ENCODE results near the gene PTX3.

Gene PTX3

GRCh38 chr3:157436583-157437291, at the start of gene PTX3:
Gene PTX3, plus strand, starts transcription at chr3:157436850. Its CDS starts 84 bp downstream, at chr3:157436934.
- peak; percentile 67 for DNase-seq (ENCODE audit: low spot score)

GRCh38 chr3:157387708-157388435, 48.8 kb upstream of the PTX3 start:
- no peak for DNase-seq (ENCODE audit: low spot score)

DNA sequence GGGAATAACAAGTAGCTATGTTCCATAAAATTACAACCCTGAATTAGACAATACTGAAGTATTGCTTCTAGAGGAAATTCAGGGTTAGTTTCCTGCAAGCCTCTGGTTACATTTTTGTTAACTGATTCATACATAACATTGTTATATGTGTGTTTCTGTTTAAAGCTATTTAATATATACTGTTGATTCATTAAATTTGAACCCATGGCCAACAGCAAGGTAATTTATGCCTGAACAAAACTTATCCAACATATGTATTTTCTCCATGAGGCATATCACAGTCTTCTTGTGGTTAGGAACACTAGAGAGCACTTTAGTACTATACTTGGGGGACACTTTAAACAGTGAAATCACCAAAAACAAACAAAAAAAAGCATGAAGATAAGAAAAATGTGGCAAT, 47.7 kb upstream of the PTX3 start:
- DNase-seq (ENCODE audit: low spot score): no peak

DNA sequence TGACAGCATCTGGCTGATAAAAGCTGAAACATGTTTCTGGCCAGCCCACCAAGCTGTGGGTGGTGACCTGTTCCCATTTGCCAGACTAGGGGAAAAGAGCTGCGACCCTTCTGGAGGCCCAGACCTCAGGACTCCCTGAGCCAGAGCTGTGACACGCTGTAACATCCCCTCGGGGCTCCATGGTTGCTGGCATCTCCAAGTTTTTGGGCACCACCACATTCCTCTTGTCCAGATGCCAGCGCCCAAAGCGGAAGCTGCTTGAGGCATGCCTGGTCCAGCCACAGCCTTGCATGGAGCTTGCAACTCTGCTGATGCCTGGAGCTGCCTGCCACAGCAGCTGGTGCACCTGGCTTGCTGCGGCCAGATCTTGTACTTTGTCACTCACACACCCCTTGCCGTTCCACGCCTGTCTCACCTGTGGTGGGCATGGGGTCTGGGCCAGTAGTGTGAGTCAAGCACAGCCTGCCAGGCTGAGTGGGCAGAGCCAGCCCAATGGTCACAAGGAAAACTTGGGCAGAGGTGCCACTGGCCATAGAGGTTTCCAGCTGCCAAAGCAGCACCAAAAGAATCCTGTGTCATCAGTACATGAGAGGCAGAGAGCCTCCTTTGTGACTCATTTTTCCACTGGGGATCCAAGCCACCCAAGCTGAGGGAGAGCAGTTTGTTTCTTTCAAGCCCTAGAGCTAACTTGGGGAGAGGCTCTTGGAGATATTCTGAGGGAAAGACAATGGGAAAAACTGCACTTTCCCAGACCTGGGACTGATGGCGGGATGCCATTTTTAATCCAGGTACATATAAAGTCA, 45.7 kb upstream of the PTX3 start:
- peak; percentile 21 for DNase-seq (ENCODE audit: low spot score)

GRCh38 chr3:157392104-157392503, 44.5 kb upstream of the PTX3 start:
- DNase-seq (ENCODE audit: low spot score): no peak

GRCh38 chr3:157393113-157393512, 43.5 kb upstream of the PTX3 start:
- DNase-seq (ENCODE audit: low spot score): no peak

DNA sequence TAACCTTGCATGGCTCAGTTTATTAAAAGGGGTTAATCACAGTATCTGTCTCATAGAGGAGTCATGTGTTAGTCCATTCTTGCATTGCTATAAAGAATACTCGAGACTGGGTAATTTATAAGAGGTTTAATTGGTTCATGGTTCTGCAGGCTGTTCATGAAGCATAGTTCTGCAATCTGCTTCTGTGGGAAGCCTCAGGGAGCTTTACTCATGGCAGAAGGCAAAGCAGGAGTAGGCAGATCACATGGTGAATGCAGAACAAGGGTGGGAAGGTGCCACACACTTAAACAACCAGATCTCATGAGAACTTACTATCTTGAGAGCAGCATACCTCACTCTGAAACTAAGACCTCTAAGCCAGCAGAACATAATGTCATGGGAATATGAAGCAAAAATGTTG, 42.2 kb upstream of the PTX3 start:
- DNase-seq (ENCODE audit: low spot score): no peak

DNA sequence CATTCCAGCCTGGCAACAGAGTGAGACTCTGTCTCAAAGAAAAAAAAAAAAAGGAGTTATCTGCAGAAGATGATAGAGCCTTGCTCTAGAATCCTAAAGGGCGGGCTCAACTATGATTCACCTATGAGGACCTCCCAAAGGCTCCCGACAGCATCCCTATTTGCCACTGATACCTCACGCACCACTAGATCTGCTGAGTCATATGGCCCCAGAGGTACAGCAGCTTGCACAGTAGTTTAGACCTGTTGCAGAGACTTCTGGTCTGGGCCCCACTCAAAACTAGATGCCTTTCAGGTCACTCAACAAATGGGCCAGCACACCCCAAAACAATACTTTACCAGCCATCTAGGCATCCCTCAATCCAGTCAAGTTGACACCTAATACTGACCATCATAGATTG, 38.1 kb upstream of the PTX3 start:
- DNase-seq (ENCODE audit: low spot score): no peak

DNA sequence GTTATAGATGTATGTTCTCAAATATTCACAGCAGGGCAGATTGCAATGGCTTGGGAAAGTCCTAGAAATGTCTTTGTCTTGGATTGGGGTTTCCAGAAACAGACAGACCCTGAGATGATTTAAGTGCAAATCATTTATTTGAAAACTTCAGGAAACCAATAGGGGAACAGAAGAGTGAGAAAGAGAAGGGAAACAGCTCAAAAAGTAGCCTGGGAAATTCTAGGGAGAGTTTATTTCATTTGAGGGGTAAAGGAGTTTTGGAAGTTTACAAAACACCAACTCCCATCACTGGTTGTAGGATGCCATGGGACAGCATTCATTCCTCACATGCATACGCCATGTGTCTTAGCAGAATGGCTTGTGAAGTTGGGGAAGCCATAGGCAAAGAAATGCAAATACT, 32.3 kb upstream of the PTX3 start:
- DNase-seq (ENCODE audit: low spot score): no peak

DNA sequence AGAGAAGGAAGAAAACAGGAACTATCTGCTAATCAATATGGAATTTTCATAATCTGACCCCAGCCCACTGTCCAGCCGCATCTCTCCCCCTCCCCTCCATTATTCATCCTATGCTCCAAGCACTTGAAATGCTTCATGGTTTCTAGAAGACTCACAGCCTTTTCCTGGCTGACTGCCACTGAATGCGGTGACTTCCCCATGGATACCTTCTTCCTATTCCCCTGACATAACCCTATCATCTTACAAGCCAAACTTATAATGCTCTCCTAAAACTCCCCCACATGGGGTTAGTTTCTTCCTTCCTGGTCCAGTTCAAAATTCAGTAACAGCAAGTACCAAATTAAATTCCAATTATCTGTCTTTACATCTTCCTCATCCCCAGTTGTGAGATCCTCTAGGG, 31.2 kb upstream of the PTX3 start:
- DNase-seq (ENCODE audit: low spot score): peak; percentile 23

DNA sequence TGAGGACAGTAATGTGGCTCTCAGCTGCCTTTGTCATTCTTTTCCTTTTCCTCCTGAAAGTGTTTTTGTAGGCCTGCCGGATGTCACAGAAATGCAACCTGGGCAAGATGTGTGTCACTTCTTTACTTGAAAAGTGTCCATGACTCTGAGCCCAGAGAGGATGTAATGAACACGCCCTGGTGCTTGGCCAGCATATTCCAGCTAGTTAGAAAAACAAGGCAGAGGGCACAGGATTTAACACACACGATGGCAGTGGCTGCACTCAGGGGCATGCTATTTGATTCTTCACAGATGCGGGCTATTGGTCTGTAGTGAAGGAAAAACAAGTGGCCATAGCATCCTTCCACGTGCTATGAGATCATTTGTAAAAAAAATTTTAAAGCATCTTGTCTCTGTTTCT, 30.3 kb upstream of the PTX3 start:
- no peak for DNase-seq (ENCODE audit: low spot score)

DNA sequence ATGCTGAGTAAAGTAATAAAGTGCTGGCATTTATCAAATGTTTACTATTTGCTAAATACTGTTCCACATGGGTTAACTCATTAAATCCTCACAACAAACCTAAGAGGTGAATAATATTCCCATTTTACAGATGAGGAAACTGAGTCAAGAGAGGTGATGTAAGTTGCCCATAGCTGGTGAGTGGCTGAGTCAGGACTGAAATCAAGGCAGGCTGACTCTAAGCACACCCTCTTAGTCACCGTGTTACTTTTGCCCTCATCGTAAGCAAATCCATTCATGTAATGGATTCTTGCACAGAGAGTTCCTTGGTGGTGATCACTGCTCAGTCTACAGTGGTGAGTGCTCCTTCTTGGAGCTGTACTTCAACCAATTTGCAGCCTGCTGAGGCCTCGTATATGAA, 28.9 kb upstream of the PTX3 start:
- no peak for DNase-seq (ENCODE audit: low spot score)

- DNase-seq (ENCODE audit: low spot score): no peak
These were observed 28.0 kb upstream of the PTX3 start for GRCh38 chr3:157408499-157409149.

- DNase-seq (ENCODE audit: low spot score): no peak
These were observed 27.1 kb upstream of the PTX3 start for GRCh38 chr3:157409516-157409915.

DNA sequence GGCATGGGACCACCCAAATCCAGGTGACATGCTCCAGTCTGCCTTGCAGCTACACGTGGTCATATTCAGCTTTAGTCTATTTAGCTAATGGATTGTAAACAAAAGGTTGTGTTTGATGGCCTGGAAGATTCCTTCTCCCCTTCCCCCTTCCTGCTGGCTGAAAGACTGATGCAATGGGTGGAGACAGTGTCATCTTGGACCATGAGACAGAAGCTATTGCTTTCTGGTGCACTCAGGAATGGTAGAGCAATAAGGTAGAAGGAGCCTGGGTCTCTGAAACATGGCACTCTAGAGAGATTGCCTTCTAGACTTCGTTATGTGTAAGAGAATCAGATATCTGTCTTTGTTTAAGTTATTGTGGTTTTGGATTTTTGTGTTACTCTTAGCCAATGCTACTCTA, 25.7 kb upstream of the PTX3 start:
- DNase-seq (ENCODE audit: low spot score): no peak

DNA sequence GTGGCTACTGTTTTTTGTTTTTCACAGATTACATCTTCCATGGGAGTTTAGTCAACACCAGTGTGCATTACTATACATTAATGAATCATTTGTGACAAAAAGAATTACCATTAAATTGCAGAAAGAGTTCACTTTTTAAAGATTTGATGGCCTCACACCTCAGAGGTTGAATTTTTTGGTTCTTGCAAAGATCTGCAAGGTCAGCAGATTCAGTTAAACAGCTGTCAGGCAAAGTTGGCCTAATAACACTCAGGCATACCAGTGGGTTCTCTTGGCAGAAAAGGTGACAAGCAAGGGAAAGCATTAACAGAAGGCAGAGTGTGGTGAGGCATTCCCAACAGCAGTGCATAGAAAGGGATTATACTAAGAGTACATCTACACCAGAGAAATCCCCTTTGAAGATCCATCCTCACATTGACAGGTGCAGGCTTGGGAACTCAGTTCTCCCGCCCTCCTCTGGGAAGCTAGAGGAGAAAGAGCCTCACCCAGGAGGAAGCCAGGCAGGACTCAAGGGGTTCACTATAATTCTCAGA, 24.3 kb upstream of the PTX3 start:
- DNase-seq (ENCODE audit: low spot score): no peak

DNA sequence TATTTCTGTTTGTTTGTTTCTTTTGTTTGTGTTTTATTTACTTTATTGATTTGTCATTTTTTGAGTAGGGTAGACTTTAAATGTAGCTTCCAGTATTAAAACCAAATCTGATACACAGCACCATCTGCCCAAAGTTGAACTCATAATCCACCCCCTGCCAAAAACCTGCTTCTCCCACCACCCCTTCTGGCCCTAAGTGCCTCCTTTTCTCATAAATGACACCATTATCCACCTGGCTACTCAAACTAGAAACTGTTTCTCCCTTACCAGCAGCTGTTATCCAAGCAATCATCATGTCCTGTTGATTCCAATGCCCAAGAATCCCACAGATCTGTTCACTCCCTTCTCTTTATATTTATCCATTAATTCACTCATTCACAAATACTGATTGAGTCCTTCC, 21.8 kb upstream of the PTX3 start:
- DNase-seq (ENCODE audit: low spot score): no peak

- DNase-seq (ENCODE audit: low spot score): no peak
These were observed 20.1 kb upstream of the PTX3 start for GRCh38 chr3:157416347-157417087.

- DNase-seq (ENCODE audit: low spot score): peak; percentile 10
These were observed 19.4 kb upstream of the PTX3 start for GRCh38 chr3:157417247-157417646.

- DNase-seq (ENCODE audit: low spot score): no peak
These were observed 18.5 kb upstream of the PTX3 start for GRCh38 chr3:157418104-157418503.

GRCh38 chr3:157420606-157421130, 16.0 kb upstream of the PTX3 start:
- DNase-seq (ENCODE audit: low spot score): no peak
